Stimulated activated CD8-positive, alpha-beta memory T cell treated with anti-CD3 and anti-CD28 coated beads, Interleukin-4, amount 100 ng/mL, for 48 hours (primary cell): ENCODE data around the gene NAGA.
"Not testable (repeated sequence)": the region's sequence is repeated elsewhere in the genome, so short reads cannot be mapped to it uniquely, and the experiment has no call there.

ENCODE experiments used
- DNase-seq: peaks from one replicate; pipeline ENCODE4 v3.0.0-alpha.2; 2020

NAGA gene

GRCh38 chr22:42070517-42071422, at the start of gene NAGA:
Gene NAGA, minus strand, starts transcription at chr22:42070812. Its CDS starts 515 bp downstream, at chr22:42070297.
- DNase-seq, result peak; percentile 95

- DNase-seq, result no peak
These were observed 46.3 kb upstream of the NAGA start for GRCh38 chr22:42116848-42117424.

- DNase-seq, result not testable (repeated sequence)
These were observed 44.8 kb upstream of the NAGA start for GRCh38 chr22:42115420-42115830.

GRCh38 chr22:42114721-42115120, 44.1 kb upstream of the NAGA start:
- DNase-seq, result no peak

- not testable (repeated sequence) for DNase-seq
These were observed 42.2 kb upstream of the NAGA start for GRCh38 chr22:42112793-42113192.

- DNase-seq, result no peak
These were observed 41.2 kb upstream of the NAGA start for GRCh38 chr22:42111798-42112197.

- no peak for DNase-seq
These were observed 38.2 kb upstream of the NAGA start for GRCh38 chr22:42108848-42109247.

GRCh38 chr22:42104332-42104860, 33.8 kb upstream of the NAGA start:
- DNase-seq, result not testable (repeated sequence)

- no peak for DNase-seq
These were observed 30.6 kb upstream of the NAGA start for GRCh38 chr22:42101199-42101598.

- DNase-seq, result no peak
These were observed 20.8 kb upstream of the NAGA start for GRCh38 chr22:42091455-42091782.

GRCh38 chr22:42090596-42091454, 20.2 kb upstream of the NAGA start, which contains the start of gene NDUFA6:
Gene NDUFA6, minus strand, starts transcription at chr22:42090772. Its CDS starts 28 bp downstream, at chr22:42090744.
- DNase-seq, result peak; percentile 98

- DNase-seq, result no peak
These were observed 15.4 kb upstream of the NAGA start for GRCh38 chr22:42086051-42086450.

- DNase-seq, result no peak
These were observed 14.3 kb upstream of the NAGA start for GRCh38 chr22:42084874-42085273.

GRCh38 chr22:42083119-42083518, 12.5 kb upstream of the NAGA start:
- no peak for DNase-seq

GRCh38 chr22:42080287-42080686, 9.7 kb upstream of the NAGA start:
- DNase-seq, result no peak

GRCh38 chr22:42079319-42080251, 9.0 kb upstream of the NAGA start, which contains the start of gene SMDT1:
Gene SMDT1, plus strand, starts transcription at chr22:42079700. Its CDS starts 69 bp downstream, at chr22:42079769.
- peak; percentile 98 for DNase-seq

- DNase-seq, result no peak
These were observed 8.1 kb upstream of the NAGA start for GRCh38 chr22:42078469-42079318.

- no peak for DNase-seq
These were observed 7.0 kb upstream of the NAGA start for GRCh38 chr22:42077486-42078125.

GRCh38 chr22:42076764-42077485, 6.3 kb upstream of the NAGA start:
- DNase-seq, result no peak
